ENCODE measurements around the gene SORCS3.

SORCS3 gene

DNA sequence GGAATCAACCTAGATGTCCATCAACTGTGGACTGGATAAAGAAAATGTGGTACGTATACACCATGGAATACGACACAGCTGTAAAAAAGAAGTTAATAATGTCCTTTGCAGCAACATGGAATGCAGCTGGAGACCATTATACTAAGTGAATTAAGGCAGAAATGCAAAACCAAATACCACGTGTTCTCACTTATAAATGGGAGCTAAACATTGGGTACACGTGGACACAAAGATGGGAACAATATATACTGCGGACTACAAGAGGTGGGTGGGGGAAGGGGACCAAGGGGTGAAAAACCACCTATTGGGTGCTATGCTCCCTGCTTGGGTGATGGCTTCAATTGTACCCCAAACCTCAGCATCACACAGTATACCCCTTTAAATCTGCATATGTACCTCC lies 385.5 kb downstream of the SORCS3 start:
- no peak for DNase-seq

GRCh38 chr10:105029286-105029685 lies 388.2 kb downstream of the SORCS3 start:
- no peak for DNase-seq

GRCh38 chr10:105037022-105037421 lies 395.9 kb downstream of the SORCS3 start:
- DNase-seq = no peak

- DNase-seq = no peak
Observed at GRCh38 chr10:105041956-105042355, 400.9 kb downstream of the SORCS3 start.

DNA sequence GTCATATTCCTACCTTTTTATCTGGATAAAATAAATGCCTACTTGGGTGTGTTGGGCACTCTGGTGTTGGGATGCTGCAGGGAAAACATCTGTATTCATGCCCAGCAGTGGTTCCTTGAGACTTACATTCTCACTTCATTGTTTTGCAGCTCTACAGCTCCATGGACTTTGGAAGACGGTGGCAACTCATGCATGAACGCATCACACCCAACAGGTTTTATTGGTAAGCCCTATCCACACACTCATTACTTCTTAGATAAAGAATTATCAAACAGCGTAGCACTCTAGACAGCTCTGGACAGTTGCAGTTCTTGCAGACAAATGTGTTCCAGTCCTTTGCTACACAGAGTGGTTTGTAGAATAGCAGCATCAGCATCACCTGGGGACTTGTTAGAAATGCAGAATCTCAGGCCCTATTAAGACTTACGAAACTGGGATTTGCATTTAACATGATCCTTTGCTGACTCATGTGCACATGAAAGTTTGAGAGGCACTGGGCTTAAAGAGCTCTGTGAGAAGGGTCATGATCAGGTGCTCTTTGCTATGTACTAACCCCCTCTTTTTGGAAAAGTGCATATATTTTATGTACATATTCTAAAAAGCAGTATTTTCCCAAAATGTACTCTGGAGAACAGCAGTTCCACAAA lies 401.9 kb downstream of the SORCS3 start:
- DNase-seq = no peak

DNA sequence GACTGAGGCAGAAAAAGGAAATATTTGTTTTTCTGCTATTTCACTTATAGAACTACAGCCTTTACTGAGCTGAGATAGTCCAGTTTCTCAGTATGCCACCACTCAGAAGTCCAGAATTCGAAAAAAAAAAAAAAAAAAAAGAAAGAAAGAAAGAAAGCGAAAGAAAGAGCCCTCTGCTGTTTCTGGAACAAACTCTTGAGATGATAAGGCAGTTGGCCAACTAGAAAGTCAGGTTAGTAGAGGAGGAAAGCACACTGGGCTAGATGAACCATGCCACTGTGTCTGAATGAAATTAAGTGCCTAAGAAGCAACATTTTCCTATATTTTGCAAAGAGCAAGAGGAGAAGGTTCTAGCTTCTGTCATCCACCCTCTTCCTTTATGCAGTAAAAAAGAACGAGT lies 403.8 kb downstream of the SORCS3 start:
- DNase-seq = no peak

GRCh38 chr10:105056413-105056812 lies 415.3 kb downstream of the SORCS3 start:
- no peak for DNase-seq

- DNase-seq = no peak
Observed at GRCh38 chr10:105062951-105063350, 421.9 kb downstream of the SORCS3 start.

DNA sequence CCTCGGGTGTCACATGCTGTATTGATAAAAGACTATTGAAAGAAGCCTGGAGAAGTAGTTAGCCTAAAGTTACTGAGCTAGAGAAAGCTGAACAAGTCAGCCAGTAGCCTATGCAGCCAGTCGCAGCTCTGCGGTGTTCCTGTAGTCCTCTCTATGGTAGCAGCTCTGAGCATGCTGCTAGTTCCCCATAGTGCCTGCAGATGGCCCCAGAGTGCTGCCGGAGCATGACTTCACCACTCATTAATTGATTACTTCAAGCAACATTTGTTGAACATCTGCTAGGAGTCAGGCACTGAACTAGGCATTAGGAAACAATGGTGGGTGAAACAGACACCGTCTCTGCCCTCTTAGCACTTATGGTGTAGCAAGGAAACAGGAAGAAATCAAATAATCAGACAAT lies 422.7 kb downstream of the SORCS3 start:
- DNase-seq = no peak

DNA sequence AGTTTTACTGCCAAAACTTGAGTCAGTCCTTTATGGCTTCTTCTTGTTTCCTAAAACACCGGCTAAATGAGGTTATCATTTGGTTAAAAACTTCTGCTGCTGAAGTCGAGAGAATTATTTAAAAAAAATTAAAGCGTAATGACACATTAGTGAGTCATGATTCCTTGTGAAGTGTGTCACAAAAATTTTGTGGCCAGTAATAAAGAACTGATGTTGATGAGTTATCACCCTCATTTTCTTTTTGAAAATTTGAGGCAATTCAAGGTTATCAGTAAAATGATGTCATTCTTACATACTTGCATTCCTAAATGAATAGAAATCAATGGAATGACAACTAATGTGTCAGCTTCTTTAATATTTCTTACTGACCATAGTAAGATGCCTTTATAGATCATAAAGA lies 427.4 kb downstream of the SORCS3 start:
- DNase-seq = no peak

GRCh38 chr10:105070249-105070648 lies 429.2 kb downstream of the SORCS3 start:
- no peak for DNase-seq

GRCh38 chr10:105070952-105071351 lies 429.9 kb downstream of the SORCS3 start:
- DNase-seq = no peak

GRCh38 chr10:105071980-105072379 lies 430.9 kb downstream of the SORCS3 start:
- DNase-seq = no peak

- no peak for DNase-seq
Observed at GRCh38 chr10:105073999-105074398, 432.9 kb downstream of the SORCS3 start.

DNA sequence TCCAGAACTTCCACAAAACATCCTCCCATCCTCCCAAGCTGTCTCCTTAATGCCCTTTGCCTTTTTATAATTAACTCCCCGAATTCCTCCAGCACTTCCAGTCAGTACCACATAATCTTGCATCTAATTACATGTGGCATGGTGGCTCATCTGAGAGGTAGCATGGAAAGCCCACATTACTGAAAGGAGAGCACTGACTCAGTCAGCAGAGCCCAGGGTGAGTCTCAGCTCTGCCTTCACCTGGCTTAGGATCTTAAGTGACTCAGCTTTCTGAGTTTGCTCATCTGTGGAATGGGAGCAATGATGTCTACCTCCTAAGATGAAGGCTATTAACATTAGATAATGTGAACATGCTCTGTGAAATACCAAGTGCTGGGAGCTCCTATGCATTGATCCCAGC lies 433.9 kb downstream of the SORCS3 start:
- DNase-seq = no peak

GRCh38 chr10:105085980-105086379 lies 444.9 kb downstream of the SORCS3 start:
- DNase-seq = no peak

DNA sequence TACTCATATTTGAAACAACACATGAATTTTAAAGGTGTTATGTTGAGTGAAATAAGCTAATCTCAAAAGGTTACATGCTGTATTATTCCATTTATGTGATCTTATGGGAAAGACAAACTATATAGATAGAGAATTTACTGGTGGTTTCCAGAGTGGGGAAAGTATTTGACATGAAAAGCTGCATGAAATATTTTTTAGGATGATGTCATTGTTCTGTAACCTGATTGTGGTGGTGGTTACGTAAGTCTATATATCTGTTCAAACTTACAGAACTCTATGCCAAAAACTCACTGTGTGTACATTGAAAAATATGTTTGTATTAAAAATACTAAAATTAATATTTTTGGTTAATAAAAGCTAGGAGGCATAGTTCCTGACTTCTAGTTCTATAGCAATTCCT lies 453.0 kb downstream of the SORCS3 start:
- no peak for DNase-seq

DNA sequence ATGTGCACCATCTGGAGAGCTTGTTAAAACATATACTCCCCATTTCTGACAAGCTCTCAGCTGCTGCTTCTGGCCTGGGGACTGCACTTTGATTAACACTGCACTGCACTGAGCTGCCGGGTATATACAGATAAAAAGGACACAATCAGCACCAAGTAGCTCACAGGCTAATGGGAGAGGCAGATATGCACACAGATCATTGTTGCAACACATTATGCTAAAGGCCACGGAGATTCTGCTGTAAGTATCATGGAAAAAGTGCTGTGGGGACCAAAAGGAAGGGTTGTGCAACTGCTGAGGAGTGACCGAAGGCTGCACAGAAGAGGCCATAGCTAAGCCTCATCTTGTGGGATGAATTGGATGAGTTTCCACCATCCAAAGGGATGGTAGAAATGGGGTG lies 455.2 kb downstream of the SORCS3 start:
- DNase-seq = no peak

GRCh38 chr10:105102977-105103376 lies 461.9 kb downstream of the SORCS3 start:
- no peak for DNase-seq

- DNase-seq = no peak
Observed at GRCh38 chr10:105104297-105104696, 463.2 kb downstream of the SORCS3 start.

- no peak for DNase-seq
Observed at GRCh38 chr10:105109164-105109563, 468.1 kb downstream of the SORCS3 start.

DNA sequence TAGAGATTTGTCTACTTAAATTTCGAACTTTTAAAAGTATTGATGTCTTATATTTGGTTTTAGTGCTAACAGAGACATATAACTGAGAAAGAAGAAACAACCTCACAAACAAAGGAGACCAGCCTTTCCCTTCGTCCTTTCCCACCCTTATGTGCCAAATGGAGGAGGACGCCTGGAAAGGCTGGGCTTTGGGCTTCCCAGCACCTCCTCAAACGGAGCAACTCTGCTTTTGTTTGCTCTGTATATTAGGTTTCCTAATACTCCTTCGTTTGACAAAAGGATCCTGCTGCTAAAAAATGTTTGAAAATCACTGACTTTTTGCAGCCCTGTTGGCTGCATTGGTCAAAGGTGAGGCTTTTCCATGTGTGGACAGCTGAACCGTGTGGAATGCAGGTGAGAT lies 471.8 kb downstream of the SORCS3 start:
- no peak for DNase-seq

GRCh38 chr10:105113666-105114065 lies 472.6 kb downstream of the SORCS3 start:
- DNase-seq = no peak

DNA sequence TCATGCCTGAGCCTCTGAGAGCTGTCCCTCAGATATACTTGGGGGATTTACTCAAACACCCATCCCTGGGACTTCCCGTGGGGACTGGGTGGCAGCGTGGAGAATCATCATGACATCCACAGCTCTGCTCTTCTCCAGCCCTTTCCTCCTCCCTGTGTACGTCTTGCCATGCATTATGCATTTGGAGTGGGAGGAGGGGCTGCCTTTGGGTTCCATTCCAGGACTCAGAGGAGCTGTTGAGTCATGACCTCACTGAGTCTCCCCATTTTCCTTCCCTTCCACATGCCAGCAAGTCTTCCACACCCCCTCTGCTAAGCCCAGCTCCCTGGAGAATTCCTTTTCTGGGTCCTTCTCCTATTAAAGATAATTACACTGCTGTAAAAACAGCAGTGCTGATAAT lies 480.7 kb downstream of the SORCS3 start:
- no peak for DNase-seq

DNA sequence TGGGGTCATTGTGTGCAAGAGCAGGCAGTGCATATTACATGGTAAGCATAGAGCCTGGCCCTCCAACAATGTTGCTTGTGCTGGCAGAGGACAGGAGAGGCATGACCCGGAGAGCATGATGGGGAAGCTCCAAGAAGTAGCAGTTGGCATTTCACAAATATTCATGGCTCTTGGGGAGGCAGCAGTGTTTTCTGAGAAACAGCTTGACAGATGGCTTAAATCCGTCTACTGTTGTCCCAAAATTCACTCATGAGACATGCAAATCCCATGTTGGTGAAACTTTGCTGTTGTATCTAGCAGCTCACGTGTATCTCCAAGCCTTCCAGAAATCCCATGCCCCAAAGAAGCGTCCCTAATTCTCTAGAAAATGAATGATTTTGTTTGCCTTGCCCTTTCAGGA lies 487.0 kb downstream of the SORCS3 start:
- DNase-seq = no peak

DNA sequence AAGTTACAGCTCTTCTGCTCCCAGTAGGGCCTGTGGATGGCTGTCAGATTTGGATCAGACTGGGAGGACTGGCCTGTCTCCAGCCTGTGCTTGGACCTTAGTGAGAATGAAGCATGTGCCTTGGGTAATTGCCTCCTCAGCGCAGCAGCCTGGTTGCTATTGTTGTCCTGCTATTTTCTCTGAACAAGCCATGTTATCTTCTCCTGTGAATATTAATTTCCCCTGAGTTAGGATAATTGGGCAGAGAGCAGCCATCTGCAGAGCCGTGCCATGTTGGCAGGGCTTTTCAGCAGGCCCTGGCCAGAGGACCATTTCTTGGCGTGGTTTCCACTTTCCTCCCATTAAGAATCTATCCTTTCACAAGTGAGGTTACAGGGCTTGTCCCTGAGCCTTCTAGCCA lies 497.3 kb downstream of the SORCS3 start:
- no peak for DNase-seq
